Activated CD8-positive, alpha-beta memory T cell treated with anti-CD3 and anti-CD28 coated beads for 48 hours (primary cell): ENCODE data around the gene MRPS16.
A peak's percentile ranks its signal among the peaks of the same experiment; 100 is the strongest.
"Not testable (repeated sequence)": the region's sequence is repeated elsewhere in the genome, so short reads cannot be mapped to it uniquely, and the experiment has no call there.

ENCODE experiments used
- DNase-seq, 3 experiments: peaks; one replicate each; pipeline ENCODE4 v3.0.0-alpha.2; 2020; ENCODE audit warnings: low read depth in 2 of 3, low spot score in 2 of 3

Gene MRPS16

GRCh38 chr10:73252445-73253224 is at the start of gene MRPS16:
Gene MRPS16, minus strand, starts transcription at chr10:73252644. Its CDS starts 162 bp downstream, at chr10:73252482.
- peak; percentile 74 to 82 (median 78) for DNase-seq

GRCh38 chr10:73296946-73297345 is 44.5 kb upstream of the MRPS16 start:
- DNase-seq = no peak

- no peak for DNase-seq
These were observed 41.0 kb upstream of the MRPS16 start for GRCh38 chr10:73293461-73293860.

- no peak for DNase-seq
These were observed 37.5 kb upstream of the MRPS16 start for GRCh38 chr10:73289958-73290357.

- no peak for DNase-seq
These were observed 35.0 kb upstream of the MRPS16 start for GRCh38 chr10:73287441-73287840.

GRCh38 chr10:73281097-73281496 is 28.7 kb upstream of the MRPS16 start:
- DNase-seq = no peak

GRCh38 chr10:73264423-73264822 is 12.0 kb upstream of the MRPS16 start:
- DNase-seq = no peak

- DNase-seq = no peak
These were observed 11.4 kb upstream of the MRPS16 start for GRCh38 chr10:73263693-73264347.

- DNase-seq = no peak
These were observed 10.6 kb upstream of the MRPS16 start for GRCh38 chr10:73262880-73263555.

GRCh38 chr10:73262105-73262730 is 9.8 kb upstream of the MRPS16 start:
- DNase-seq = no peak

GRCh38 chr10:73261362-73261995 is 9.0 kb upstream of the MRPS16 start:
- no peak for DNase-seq

GRCh38 chr10:73258612-73259011 is 6.2 kb upstream of the MRPS16 start:
- DNase-seq = not testable (repeated sequence)

GRCh38 chr10:73253225-73253555 is 746 bp upstream of the MRPS16 start:
- no peak for DNase-seq

GRCh38 chr10:73251683-73252444 is 580 bp downstream of the MRPS16 start:
- DNase-seq = no peak

- no peak for DNase-seq
These were observed 4.2 kb downstream of the MRPS16 start for GRCh38 chr10:73248259-73248724.

- no peak for DNase-seq
These were observed 4.8 kb downstream of the MRPS16 start for GRCh38 chr10:73247509-73248258.

GRCh38 chr10:73246646-73247508 is 5.6 kb downstream of the MRPS16 start, which contains the start of gene DNAJC9:
Gene DNAJC9, minus strand, starts transcription at chr10:73247255. Its CDS starts 66 bp downstream, at chr10:73247189.
- peak; percentile 96 to 98 (median 97) for DNase-seq

- no peak for DNase-seq
These were observed 6.2 kb downstream of the MRPS16 start for GRCh38 chr10:73246322-73246645.
